GM23338 (cell line): Measurements from ENCODE around the gene ZNF76. TPM values are rescaled to one million over a fixed set of nuclear protein-coding genes. Genes with fewer than 3 reads are reported as not detected.

Experiments
- ATAC-seq: fragments of 200-7000 bp; cut with Tn5 transposase; 3 replicates; pipeline ENCODE4 v1.9.1; 2020
- DNase-seq: peaks from one replicate; pipeline ENCODE4 v3.0.0-alpha.2; 2015; ENCODE audit warnings: low spot score
- H2AFZ ChIP-seq: fragments of 200-600 bp; sonication (generic); 2 replicates; pipeline ENCODE4 v1.8.0; 2016; ENCODE audit warnings: antibody characterized with exemption, mild to moderate bottlenecking, moderate library complexity
- H3F3A ChIP-seq: fragments of 200-600 bp; sonication (generic); replicated peaks from 2 replicates; pipeline ENCODE4 v1.8.0; 2017; ENCODE audit warnings: antibody characterized with exemption, mixed run types, low read depth
- H3K27ac ChIP-seq: fragments of 200-600 bp; sonication (generic); 2 replicates; pipeline ENCODE4 v1.6.1; 2016; ENCODE audit warnings: low read depth
- H3K27me3 ChIP-seq: fragments of 200-600 bp; sonication (generic); 2 replicates; pipeline ENCODE4 v1.8.0; 2016; ENCODE audit warnings: mild to moderate bottlenecking, mixed run types, moderate library complexity; ENCODE audit not compliant: insufficient read depth
- H3K36me3 ChIP-seq: fragments of 200-600 bp; sonication (generic); 2 replicates; pipeline ENCODE4 v1.8.0; 2016; ENCODE audit warnings: mild to moderate bottlenecking; ENCODE audit not compliant: insufficient read depth
- H3K4me1 ChIP-seq: fragments of 200-600 bp; sonication (generic); 2 replicates; pipeline ENCODE4 v1.8.0; 2016; ENCODE audit warnings: mild to moderate bottlenecking, moderate library complexity; ENCODE audit not compliant: insufficient read depth
- H3K4me2 ChIP-seq: fragments of 200-600 bp; sonication (generic); 2 replicates; pipeline ENCODE4 v1.7.1; 2017; ENCODE audit warnings: mixed run types
- H3K4me3 ChIP-seq: fragments of 200-600 bp; sonication (generic); 2 replicates; pipeline ENCODE4 v1.6.1; 2016; ENCODE audit warnings: mixed run types
- H3K79me2 ChIP-seq: fragments of 200-600 bp; sonication (generic); replicated peaks from 2 replicates; pipeline ENCODE4 v1.8.0; 2017; ENCODE audit warnings: mild to moderate bottlenecking; ENCODE audit not compliant: insufficient read depth
- H3K9me2 ChIP-seq: fragments of 200-600 bp; sonication (generic); 2 replicates; pipeline ENCODE4 v1.8.0; 2017; ENCODE audit not compliant: insufficient read depth
- H4K20me1 ChIP-seq: fragments of 200-600 bp; sonication (generic); replicated peaks from 2 replicates; pipeline ENCODE4 v1.8.0; 2017; ENCODE audit warnings: mild to moderate bottlenecking; ENCODE audit not compliant: insufficient read depth
- H3K27ac Mint-ChIP-seq: 2 replicates; pipeline ENCODE4 v1.8.0; 2020; ENCODE audit warnings: inconsistent platforms, mild to moderate bottlenecking, moderate library complexity, mixed read lengths
- H3K27me3 Mint-ChIP-seq: 3 replicates; pipeline ENCODE4 v1.8.0; 2022; ENCODE audit warnings: low read depth, mild to moderate bottlenecking, moderate library complexity, mixed read lengths, inconsistent platforms; ENCODE audit not compliant: insufficient read depth, poor library complexity
- H3K36me3 Mint-ChIP-seq: 3 replicates; pipeline ENCODE4 v1.8.0; 2021; ENCODE audit warnings: low read depth, mild to moderate bottlenecking, inconsistent platforms, moderate library complexity, mixed read lengths
- H3K4me1 Mint-ChIP-seq: 3 replicates; pipeline ENCODE4 v1.8.0; 2020; ENCODE audit warnings: mild to moderate bottlenecking, inconsistent platforms, mixed read lengths
- H3K4me3 Mint-ChIP-seq: 3 replicates; pipeline ENCODE4 v1.8.0; 2021; ENCODE audit warnings: moderate library complexity, mild to moderate bottlenecking, inconsistent platforms, mixed read lengths
- H3K9me3 Mint-ChIP-seq: 3 replicates; pipeline ENCODE4 v1.8.0; 2020; ENCODE audit warnings: moderate library complexity, mild to moderate bottlenecking, inconsistent platforms, mixed read lengths
- EZH2 ChIP-seq: fragments of 200-600 bp; sonication (generic); IDR thresholded peaks from one replicate; pipeline ENCODE4 v1.8.0; 2017; ENCODE audit warnings: antibody characterized with exemption, mild to moderate bottlenecking, low read depth; ENCODE audit not compliant: unreplicated experiment
- EZH2phosphoT487 ChIP-seq: fragments of 200-600 bp; sonication (generic); IDR thresholded peaks from one replicate; pipeline ENCODE4 v1.8.1; 2018; ENCODE audit warnings: antibody characterized with exemption; ENCODE audit not compliant: unreplicated experiment
- JUNB ChIP-seq: IDR thresholded peaks from one replicate; pipeline ENCODE4 v1.6.1; 2016; ENCODE audit warnings: antibody characterized with exemption; ENCODE audit not compliant: unreplicated experiment
- POLR2AphosphoS5 ChIP-seq: IDR thresholded peaks from 2 replicates; pipeline ENCODE4 v1.6.1; 2016; ENCODE audit warnings: antibody characterized with exemption, low read depth
- STAT1 ChIP-seq: IDR thresholded peaks from one replicate; pipeline ENCODE4 v1.6.1; 2016; ENCODE audit warnings: antibody characterized with exemption; ENCODE audit not compliant: unreplicated experiment
- ZNF114 ChIP-seq: fragments of 250-450 bp; sonication (Bioruptor Pico); IDR thresholded peaks from 2 replicates; pipeline ENCODE4 v1.5.0; 2020; ENCODE audit warnings: mild to moderate bottlenecking, moderate library complexity
- polyA plus RNA-seq: library from polyadenylated mRNA; unstranded; fragments of >200 nt; fragmentation: Nextera tagmentation; extraction: Ambion mirVana; gene quantifications from 2 replicates; pipeline ENCODE4 v1.2.1, GENCODE V29; 2016
- total RNA-seq: library from RNA; depleted of rRNA; stranded (reverse); fragments of >200 nt; shearing (Covaris generic); gene quantifications from 2 replicates; pipeline ENCODE4 v1.2.3, GENCODE V29; 2014
- TF ChIP-seq, protein P1 (sequence below): fragments of 250-450 bp; sonication (Bioruptor Pico); IDR thresholded peaks from 2 replicates; pipeline ENCODE4 v1.5.0; 2020; ENCODE audit warnings: mild to moderate bottlenecking, moderate library complexity
- TF ChIP-seq, protein P2 (sequence below): IDR thresholded peaks from one replicate; pipeline ENCODE4 v1.6.1; 2018; ENCODE audit warnings: antibody characterized with exemption; ENCODE audit not compliant: unreplicated experiment

Gene ZNF76
- total and polyA plus RNA-seq, 2 experiments from 2014 or later, result 12.5 to 18.8 TPM

DNA sequence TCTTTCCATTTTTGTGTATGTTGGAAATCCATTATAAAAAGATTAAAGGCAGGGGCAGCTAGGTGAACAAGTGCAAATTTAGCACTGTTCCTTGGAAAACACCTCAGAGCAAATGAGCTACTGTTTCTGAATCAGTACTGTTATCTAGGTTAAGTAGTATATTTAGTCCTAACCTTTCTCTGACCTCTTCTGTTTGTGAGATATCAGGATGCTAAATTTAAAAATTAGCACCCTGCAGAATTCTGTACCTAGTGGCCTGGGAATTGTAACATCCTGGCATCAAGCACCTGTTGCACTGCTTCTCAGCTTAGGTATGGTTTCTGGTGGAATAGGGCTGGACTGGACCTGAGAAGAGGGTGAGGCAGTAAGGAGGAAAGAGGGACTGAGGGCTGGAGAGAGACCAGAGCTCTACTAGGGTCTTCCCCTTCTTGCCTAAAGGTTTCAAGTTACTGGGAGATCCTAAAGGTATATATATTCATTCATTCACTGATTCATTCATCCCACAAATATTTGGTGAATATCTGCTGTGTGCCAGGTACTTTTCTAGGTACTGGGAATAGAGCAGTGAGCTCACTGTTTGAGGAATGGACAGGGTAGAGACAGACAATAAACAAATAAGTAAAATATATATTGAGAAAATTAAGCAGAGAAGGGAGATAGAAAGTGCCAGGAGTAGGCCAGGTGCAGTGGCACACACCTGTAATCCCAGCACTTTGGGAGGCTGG, 5.2 kb downstream of the ZNF76 start:
- Mint-ChIP-seq H3K27me3 (peaks cover 12% of the 10 kb centered on the region), H3K36me3 (no peaks in the 10 kb centered on the region), H3K9me3 (no peaks in the 10 kb centered on the region), H3K4me3 (no peak overlapping the region), H3K4me1 (peaks cover 4% of the 10 kb centered on the region), H3K27ac (no peak overlapping the region)
- ATAC-seq (no peak), DNase-seq (no peak)
- no peaks in the 10 kb centered on the region for H3K9me2 ChIP-seq
- H3K27me3 ChIP-seq, result no peaks in the 10 kb centered on the region
- no peak overlapping the region for H3K4me2 ChIP-seq
- peaks cover 2% of the 10 kb centered on the region; the same call in 1 of the 2 replicates for H4K20me1 ChIP-seq
- no peak overlapping the region for H2AFZ ChIP-seq
- H3K27ac ChIP-seq, result no peak overlapping the region
- H3K4me3 ChIP-seq, result no peak overlapping the region
- TF ChIP-seq EZH2phosphoT487 (no peak), EZH2 (no peak), POLR2AphosphoS5 (no peak), STAT1 (no peak), ZNF114 (no peak), JUNB (no peak)
- TF ChIP-seq, protein P1, sequence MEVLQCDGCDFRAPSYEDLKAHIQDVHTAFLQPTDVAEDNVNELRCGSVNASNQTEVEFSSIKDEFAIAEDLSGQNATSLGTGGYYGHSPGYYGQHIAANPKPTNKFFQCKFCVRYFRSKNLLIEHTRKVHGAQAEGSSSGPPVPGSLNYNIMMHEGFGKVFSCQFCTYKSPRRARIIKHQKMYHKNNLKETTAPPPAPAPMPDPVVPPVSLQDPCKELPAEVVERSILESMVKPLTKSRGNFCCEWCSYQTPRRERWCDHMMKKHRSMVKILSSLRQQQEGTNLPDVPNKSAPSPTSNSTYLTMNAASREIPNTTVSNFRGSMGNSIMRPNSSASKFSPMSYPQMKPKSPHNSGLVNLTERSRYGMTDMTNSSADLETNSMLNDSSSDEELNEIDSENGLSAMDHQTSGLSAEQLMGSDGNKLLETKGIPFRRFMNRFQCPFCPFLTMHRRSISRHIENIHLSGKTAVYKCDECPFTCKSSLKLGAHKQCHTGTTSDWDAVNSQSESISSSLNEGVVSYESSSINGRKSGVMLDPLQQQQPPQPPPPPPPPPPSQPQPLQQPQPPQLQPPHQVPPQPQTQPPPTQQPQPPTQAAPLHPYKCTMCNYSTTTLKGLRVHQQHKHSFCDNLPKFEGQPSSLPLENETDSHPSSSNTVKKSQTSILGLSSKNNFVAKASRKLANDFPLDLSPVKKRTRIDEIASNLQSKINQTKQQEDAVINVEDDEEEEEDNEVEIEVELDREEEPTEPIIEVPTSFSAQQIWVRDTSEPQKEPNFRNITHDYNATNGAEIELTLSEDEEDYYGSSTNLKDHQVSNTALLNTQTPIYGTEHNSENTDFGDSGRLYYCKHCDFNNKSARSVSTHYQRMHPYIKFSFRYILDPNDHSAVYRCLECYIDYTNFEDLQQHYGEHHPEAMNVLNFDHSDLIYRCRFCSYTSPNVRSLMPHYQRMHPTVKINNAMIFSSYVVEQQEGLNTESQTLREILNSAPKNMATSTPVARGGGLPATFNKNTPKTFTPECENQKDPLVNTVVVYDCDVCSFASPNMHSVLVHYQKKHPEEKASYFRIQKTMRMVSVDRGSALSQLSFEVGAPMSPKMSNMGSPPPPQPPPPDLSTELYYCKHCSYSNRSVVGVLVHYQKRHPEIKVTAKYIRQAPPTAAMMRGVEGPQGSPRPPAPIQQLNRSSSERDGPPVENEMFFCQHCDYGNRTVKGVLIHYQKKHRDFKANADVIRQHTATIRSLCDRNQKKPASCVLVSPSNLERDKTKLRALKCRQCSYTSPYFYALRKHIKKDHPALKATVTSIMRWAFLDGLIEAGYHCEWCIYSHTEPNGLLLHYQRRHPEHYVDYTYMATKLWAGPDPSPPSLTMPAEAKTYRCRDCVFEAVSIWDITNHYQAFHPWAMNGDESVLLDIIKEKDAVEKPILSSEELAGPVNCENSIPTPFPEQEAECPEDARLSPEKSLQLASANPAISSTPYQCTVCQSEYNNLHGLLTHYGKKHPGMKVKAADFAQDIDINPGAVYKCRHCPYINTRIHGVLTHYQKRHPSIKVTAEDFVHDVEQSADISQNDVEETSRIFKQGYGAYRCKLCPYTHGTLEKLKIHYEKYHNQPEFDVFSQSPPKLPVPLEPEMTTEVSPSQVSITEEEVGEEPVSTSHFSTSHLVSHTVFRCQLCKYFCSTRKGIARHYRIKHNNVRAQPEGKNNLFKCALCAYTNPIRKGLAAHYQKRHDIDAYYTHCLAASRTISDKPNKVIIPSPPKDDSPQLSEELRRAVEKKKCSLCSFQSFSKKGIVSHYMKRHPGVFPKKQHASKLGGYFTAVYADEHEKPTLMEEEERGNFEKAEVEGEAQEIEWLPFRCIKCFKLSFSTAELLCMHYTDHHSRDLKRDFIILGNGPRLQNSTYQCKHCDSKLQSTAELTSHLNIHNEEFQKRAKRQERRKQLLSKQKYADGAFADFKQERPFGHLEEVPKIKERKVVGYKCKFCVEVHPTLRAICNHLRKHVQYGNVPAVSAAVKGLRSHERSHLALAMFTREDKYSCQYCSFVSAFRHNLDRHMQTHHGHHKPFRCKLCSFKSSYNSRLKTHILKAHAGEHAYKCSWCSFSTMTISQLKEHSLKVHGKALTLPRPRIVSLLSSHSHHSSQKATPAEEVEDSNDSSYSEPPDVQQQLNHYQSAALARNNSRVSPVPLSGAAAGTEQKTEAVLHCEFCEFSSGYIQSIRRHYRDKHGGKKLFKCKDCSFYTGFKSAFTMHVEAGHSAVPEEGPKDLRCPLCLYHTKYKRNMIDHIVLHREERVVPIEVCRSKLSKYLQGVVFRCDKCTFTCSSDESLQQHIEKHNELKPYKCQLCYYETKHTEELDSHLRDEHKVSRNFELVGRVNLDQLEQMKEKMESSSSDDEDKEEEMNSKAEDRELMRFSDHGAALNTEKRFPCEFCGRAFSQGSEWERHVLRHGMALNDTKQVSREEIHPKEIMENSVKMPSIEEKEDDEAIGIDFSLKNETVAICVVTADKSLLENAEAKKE (CRISPR knock-in tag), result no peak
- TF ChIP-seq, protein P2, sequence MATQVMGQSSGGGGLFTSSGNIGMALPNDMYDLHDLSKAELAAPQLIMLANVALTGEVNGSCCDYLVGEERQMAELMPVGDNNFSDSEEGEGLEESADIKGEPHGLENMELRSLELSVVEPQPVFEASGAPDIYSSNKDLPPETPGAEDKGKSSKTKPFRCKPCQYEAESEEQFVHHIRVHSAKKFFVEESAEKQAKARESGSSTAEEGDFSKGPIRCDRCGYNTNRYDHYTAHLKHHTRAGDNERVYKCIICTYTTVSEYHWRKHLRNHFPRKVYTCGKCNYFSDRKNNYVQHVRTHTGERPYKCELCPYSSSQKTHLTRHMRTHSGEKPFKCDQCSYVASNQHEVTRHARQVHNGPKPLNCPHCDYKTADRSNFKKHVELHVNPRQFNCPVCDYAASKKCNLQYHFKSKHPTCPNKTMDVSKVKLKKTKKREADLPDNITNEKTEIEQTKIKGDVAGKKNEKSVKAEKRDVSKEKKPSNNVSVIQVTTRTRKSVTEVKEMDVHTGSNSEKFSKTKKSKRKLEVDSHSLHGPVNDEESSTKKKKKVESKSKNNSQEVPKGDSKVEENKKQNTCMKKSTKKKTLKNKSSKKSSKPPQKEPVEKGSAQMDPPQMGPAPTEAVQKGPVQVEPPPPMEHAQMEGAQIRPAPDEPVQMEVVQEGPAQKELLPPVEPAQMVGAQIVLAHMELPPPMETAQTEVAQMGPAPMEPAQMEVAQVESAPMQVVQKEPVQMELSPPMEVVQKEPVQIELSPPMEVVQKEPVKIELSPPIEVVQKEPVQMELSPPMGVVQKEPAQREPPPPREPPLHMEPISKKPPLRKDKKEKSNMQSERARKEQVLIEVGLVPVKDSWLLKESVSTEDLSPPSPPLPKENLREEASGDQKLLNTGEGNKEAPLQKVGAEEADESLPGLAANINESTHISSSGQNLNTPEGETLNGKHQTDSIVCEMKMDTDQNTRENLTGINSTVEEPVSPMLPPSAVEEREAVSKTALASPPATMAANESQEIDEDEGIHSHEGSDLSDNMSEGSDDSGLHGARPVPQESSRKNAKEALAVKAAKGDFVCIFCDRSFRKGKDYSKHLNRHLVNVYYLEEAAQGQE, result no peak
- no peaks in the 10 kb centered on the region for H3K4me1 ChIP-seq
- H3K79me2 ChIP-seq, result peaks cover 7% of the 10 kb centered on the region
- no peaks in the 10 kb centered on the region for H3F3A ChIP-seq
- H3K36me3 ChIP-seq, result no peaks in the 10 kb centered on the region
